Neuronal stem cell (in vitro differentiated cells): Measurements from ENCODE around the gene RAB11B.

Experiments used
- DNase-seq: peaks from one replicate; pipeline ENCODE4 v3.0.0-alpha.2; 2013; ENCODE audit warnings: low spot score
- H2AFZ ChIP-seq: one replicate; pipeline ENCODE4 v1.6.1; 2013; ENCODE audit warnings: mild to moderate bottlenecking, low read length, inconsistent platforms
- H2AK5ac ChIP-seq: 2 replicates; pipeline ENCODE4 v1.6.1; 2013; ENCODE audit warnings: low read depth, mild to moderate bottlenecking, inconsistent platforms, low read length, moderate library complexity, mixed read lengths
- H2BK120ac ChIP-seq: 2 replicates; pipeline ENCODE4 v1.6.1; 2013; ENCODE audit warnings: low read depth, mild to moderate bottlenecking, inconsistent platforms, low read length, moderate library complexity, mixed read lengths
- H2BK12ac ChIP-seq: one replicate; pipeline ENCODE4 v1.6.1; 2013; ENCODE audit warnings: low read length, inconsistent platforms
- H2BK15ac ChIP-seq: 2 replicates; pipeline ENCODE4 v1.6.1; 2013; ENCODE audit warnings: mild to moderate bottlenecking, low read length, inconsistent platforms, mixed read lengths
- H2BK5ac ChIP-seq: one replicate; pipeline ENCODE4 v1.6.1; 2013; ENCODE audit warnings: inconsistent platforms, mild to moderate bottlenecking, low read length, moderate library complexity
- H3K14ac ChIP-seq: one replicate; pipeline ENCODE4 v1.6.1; 2013; ENCODE audit warnings: low read length, inconsistent platforms
- H3K18ac ChIP-seq: 2 replicates; pipeline ENCODE4 v1.6.1; 2013; ENCODE audit warnings: low read length, inconsistent platforms
- H3K23ac ChIP-seq: 2 replicates; pipeline ENCODE4 v1.6.1; 2013; ENCODE audit warnings: low read depth, mild to moderate bottlenecking, mixed read lengths, low read length, inconsistent platforms; ENCODE audit not compliant: poor library complexity
- H3K27ac ChIP-seq: replicated peaks from 3 replicates; pipeline ENCODE4 v1.5.1; 2013; ENCODE audit warnings: low read length, inconsistent platforms
- H3K27me3 ChIP-seq, 3 experiments: 2 replicates each; pipeline ENCODE4 v1.6.1; 2013; ENCODE audit warnings: low read length in 3 of 3, mild to moderate bottlenecking in 2 of 3, inconsistent platforms in 1 of 3, low read depth in 1 of 3, mixed read lengths in 1 of 3, moderate library complexity in 1 of 3; ENCODE audit not compliant: control insufficient read depth in 3 of 3, insufficient read depth in 3 of 3
- H3K36me3 ChIP-seq, 2 donors: replicated peaks in 1 of 2; 2 replicates each; pipeline ENCODE4 v1.6.1; 2013; ENCODE audit warnings: low read length in 2 of 2; ENCODE audit not compliant: control insufficient read depth in 2 of 2, insufficient read depth in 2 of 2
- H3K4ac ChIP-seq: 2 replicates; pipeline ENCODE4 v1.6.1; 2013; ENCODE audit warnings: inconsistent platforms, mild to moderate bottlenecking, low read length, moderate library complexity
- H3K4me1 ChIP-seq, 2 donors: 1 replicate in 1 of 2; 2 replicates in 1 of 2; pipeline ENCODE4 v1.6.1; 2013; ENCODE audit warnings: low read length in 2 of 2, low read depth in 1 of 2; ENCODE audit not compliant: control insufficient read depth in 2 of 2, insufficient read depth in 1 of 2
- H3K4me2 ChIP-seq: one replicate; pipeline ENCODE4 v1.6.1; 2013; ENCODE audit warnings: mild to moderate bottlenecking, low read length, inconsistent platforms; ENCODE audit not compliant: insufficient read depth, poor library complexity, severe bottlenecking
- H3K4me3 ChIP-seq, 2 donors: 2 replicates each; pipeline ENCODE4 v1.5.1; 2013; ENCODE audit warnings: low read length in 2 of 2, mild to moderate bottlenecking in 2 of 2, inconsistent platforms in 1 of 2, moderate library complexity in 1 of 2
- H3K79me1 ChIP-seq: one replicate; pipeline ENCODE4 v1.6.1; 2013; ENCODE audit warnings: low read depth, mild to moderate bottlenecking, inconsistent platforms, low read length, moderate library complexity
- H3K9ac ChIP-seq: one replicate; pipeline ENCODE4 v1.6.1; 2013; ENCODE audit warnings: mild to moderate bottlenecking, low read depth, low read length, inconsistent platforms; ENCODE audit not compliant: poor library complexity
- H3K9me3 ChIP-seq, 2 donors: replicated peaks in 1 of 2; 2 replicates each; pipeline versions ENCODE3 to v1.6.1; 2013; ENCODE audit warnings: low read length in 2 of 2, mild to moderate bottlenecking in 2 of 2, inconsistent platforms in 1 of 2, low read depth in 1 of 2, mixed read lengths in 1 of 2, moderate library complexity in 1 of 2; ENCODE audit not compliant: control insufficient read depth in 2 of 2, insufficient read depth in 1 of 2
- H4K8ac ChIP-seq: one replicate; pipeline ENCODE4 v1.6.1; 2013; ENCODE audit warnings: low read depth, mild to moderate bottlenecking, inconsistent platforms, low read length, moderate library complexity
- H4K91ac ChIP-seq: one replicate; pipeline ENCODE4 v1.6.1; 2013; ENCODE audit warnings: low read length, low read depth, mild to moderate bottlenecking, inconsistent platforms; ENCODE audit not compliant: poor library complexity
- WGBS, 2 donors: extraction: QIAGEN DNeasy Blood & Tissue Kit; methylation state at CpG; one replicate each; pipeline ENCODE4 v1.1.7; 2013; ENCODE audit warnings: missing lambda C conversion rate in 2 of 2, mixed read lengths in 1 of 2; ENCODE audit not compliant: insufficient read length in 2 of 2, insufficient replicate concordance in 1 of 2; ENCODE audit errors: extremely low coverage in 2 of 2; 5-methylcytosine and 5-hydroxymethylcytosine counted together

Gene RAB11B

DNA sequence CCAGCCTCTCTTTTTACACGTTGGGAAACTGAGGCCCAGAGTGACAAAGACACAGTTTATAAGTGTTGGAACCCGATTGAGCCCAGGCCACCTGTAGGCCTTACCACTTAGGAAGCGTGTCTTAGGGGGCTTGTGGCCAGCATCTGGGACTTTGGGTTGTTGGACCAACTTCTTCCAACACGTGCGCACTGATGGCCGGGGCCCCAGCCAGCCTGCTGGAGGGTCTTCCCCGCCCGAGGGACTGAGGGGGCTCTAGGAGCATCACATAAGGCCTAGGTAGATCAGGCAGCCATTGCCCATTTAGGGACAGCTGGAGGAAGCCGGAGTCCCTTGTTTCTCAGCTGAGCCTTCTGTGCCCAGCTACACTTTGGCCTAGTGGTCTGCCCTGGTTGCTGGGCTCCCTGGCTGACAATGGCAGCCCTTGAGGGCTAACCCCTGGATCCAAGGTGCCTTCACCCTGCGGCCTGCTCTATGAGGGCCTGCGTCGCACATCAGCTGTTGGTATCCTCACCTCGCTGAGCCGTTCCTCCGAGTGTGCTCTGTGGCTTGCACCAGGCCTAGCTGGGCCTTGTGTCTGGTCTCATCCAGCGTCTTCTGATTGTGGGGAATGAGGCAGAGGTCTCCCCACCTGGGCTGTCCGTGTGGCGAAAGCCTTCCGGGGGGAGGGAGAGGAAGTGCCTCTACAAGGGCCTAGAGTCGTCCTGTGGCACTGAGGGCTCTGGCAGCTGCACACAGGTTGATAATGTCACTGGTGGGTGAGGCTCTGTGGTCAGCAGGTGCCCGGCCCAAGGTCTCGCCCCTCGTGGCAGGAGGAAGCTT is 1.2 kb downstream of the RAB11B start:
- Histone ChIP-seq H3K4me3 (peak overlapping the region in 1 of 2 donors; percentile 71), H3K23ac (peak overlapping the region; percentile 6), H3K4ac (no peak overlapping the region), H3K14ac (peak overlapping the region; percentile 11), H3K9ac (peak overlapping the region; percentile 71), H3K9me3 (no peaks in the 10 kb centered on the region), H2BK15ac (no peak overlapping the region), H3K27ac (peak overlapping the region; percentile 11), H3K27me3 (no peaks in the 10 kb centered on the region), H2AFZ (no peak overlapping the region), H2BK120ac (no peak overlapping the region), H2BK12ac (no peak overlapping the region), H3K36me3 (peaks cover 0 to 31% of the 10 kb centered on the region in 2 donors), H4K91ac (no peak overlapping the region), H3K4me1 (peaks cover 5 to 9% of the 10 kb centered on the region in 2 donors), H3K18ac (peak overlapping the region; percentile 56), H4K8ac (no peak overlapping the region), H2AK5ac (peak overlapping the region; percentile 51), H3K4me2 (peak overlapping the region; percentile 54), H3K79me1 (peaks cover 21% of the 10 kb centered on the region), H2BK5ac (no peak overlapping the region)
- DNase-seq = no peak
- no CpG with 5 or more reads among the region's 23 CpGs for WGBS, 2 donors

- no peak overlapping the region for H3K27ac ChIP-seq
- H2AFZ ChIP-seq = no peak overlapping the region
- no peak overlapping the region for H4K8ac ChIP-seq
- no peak overlapping the region for H4K91ac ChIP-seq
- peak overlapping the region; percentile 51 for H2AK5ac ChIP-seq
- no peaks in the 10 kb centered on the region for H3K27me3 ChIP-seq
- H3K79me1 ChIP-seq = peaks cover 23% of the 10 kb centered on the region
- H3K9ac ChIP-seq = peak overlapping the region; percentile 71
- H3K14ac ChIP-seq = no peak overlapping the region
- H3K9me3 ChIP-seq = no peaks in the 10 kb centered on the region
- H3K4me3 ChIP-seq = no peak overlapping the region
- no peak overlapping the region for H2BK5ac ChIP-seq
- no peak overlapping the region for H3K4ac ChIP-seq
- peak overlapping the region; percentile 6 for H3K23ac ChIP-seq
- no CpG with 5 or more reads among the region's 11 CpGs for WGBS, 2 donors
- no peak overlapping the region for H2BK120ac ChIP-seq
- no peak overlapping the region for H2BK12ac ChIP-seq
- H3K36me3 ChIP-seq = peaks cover 0 to 31% of the 10 kb centered on the region in 2 donors
- H2BK15ac ChIP-seq = no peak overlapping the region
- no peak for DNase-seq
- no peak overlapping the region for H3K18ac ChIP-seq
- no peak overlapping the region for H3K4me2 ChIP-seq
- H3K4me1 ChIP-seq = peaks cover 5 to 9% of the 10 kb centered on the region in 2 donors
Measured at GRCh38 chr19:8392017-8392591, 1.9 kb downstream of the RAB11B start.

DNA sequence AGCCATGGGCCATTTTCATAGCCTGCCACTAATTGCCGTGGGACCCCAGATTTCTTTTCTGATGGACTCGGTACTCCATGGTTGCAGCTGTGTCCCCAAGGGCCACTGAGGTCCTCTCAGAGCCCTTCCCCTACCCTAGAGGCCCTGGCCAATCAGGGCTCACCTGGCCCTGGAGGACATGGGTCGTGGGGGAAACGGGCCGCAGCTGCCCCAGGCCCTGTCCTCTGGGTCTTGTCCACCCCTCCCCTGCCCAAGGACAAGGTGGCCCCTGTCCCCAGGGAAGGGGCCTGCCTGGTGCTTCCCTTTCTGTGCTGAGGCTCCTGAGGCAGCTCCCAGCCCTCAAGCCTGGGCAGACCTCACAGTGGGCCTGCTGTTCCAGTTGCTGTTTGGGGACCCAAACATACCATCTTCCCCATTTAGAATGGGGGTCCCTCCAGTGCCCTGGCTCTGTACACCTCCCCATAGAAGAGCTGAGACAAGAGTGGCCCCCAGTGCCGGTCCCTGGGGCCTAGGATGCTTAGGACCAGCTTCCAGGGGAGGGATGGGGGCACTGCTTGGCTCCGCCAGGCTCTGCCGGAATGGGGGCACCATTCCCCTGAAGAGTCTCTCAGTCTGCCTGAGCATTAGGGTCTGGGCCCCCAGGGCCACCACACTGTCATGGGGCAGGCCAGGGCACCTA is 3.2 kb downstream of the RAB11B start:
- H2BK5ac ChIP-seq = no peak overlapping the region
- no peak overlapping the region for H4K8ac ChIP-seq
- peaks cover 5 to 9% of the 10 kb centered on the region in 2 donors for H3K4me1 ChIP-seq
- peak overlapping the region; percentile 6 for H3K27ac ChIP-seq
- no peak overlapping the region for H3K14ac ChIP-seq
- H3K4ac ChIP-seq = no peak overlapping the region
- H2AK5ac ChIP-seq = no peak overlapping the region
- no peaks in the 10 kb centered on the region for H3K9me3 ChIP-seq
- no peak overlapping the region for H2BK120ac ChIP-seq
- H3K4me2 ChIP-seq = no peak overlapping the region
- H3K9ac ChIP-seq = no peak overlapping the region
- no peak overlapping the region for H2BK15ac ChIP-seq
- H3K27me3 ChIP-seq = no peaks in the 10 kb centered on the region
- H4K91ac ChIP-seq = no peak overlapping the region
- no peak for DNase-seq
- H2AFZ ChIP-seq = no peak overlapping the region
- H3K23ac ChIP-seq = no peak overlapping the region
- no peak overlapping the region for H3K4me3 ChIP-seq
- H3K36me3 ChIP-seq = peaks cover 0 to 39% of the 10 kb centered on the region in 2 donors
- H3K18ac ChIP-seq = no peak overlapping the region
- no peak overlapping the region for H2BK12ac ChIP-seq
- no CpG with 5 or more reads among the region's 8 CpGs for WGBS, 2 donors
- peaks cover 31% of the 10 kb centered on the region for H3K79me1 ChIP-seq

GRCh38 chr19:8393871-8394250 is 3.7 kb downstream of the RAB11B start:
- Histone ChIP-seq H3K27ac (no peak overlapping the region), H3K4me1 (peaks cover 5 to 9% of the 10 kb centered on the region in 2 donors), H3K4ac (no peak overlapping the region), H3K14ac (no peak overlapping the region), H3K23ac (no peak overlapping the region), H2AK5ac (no peak overlapping the region), H2BK12ac (no peak overlapping the region), H2BK5ac (no peak overlapping the region), H3K9ac (no peak overlapping the region), H4K91ac (no peak overlapping the region), H3K18ac (no peak overlapping the region), H3K27me3 (no peaks in the 10 kb centered on the region), H3K4me3 (no peak overlapping the region), H3K36me3 (peaks cover 0 to 41% of the 10 kb centered on the region in 2 donors), H4K8ac (no peak overlapping the region), H2BK120ac (no peak overlapping the region), H3K79me1 (peaks cover 33% of the 10 kb centered on the region), H3K4me2 (no peak overlapping the region), H2BK15ac (no peak overlapping the region), H2AFZ (no peak overlapping the region), H3K9me3 (no peaks in the 10 kb centered on the region)
- DNase-seq = no peak
- WGBS, 2 donors = no CpG with 5 or more reads among the region's 8 CpGs
